GM18519 (cell line): Measurements from ENCODE around the gene SPATA31C2.
"Not testable (repeated sequence)": the region's sequence is repeated elsewhere in the genome, so short reads cannot be mapped to it uniquely, and the experiment has no call there.

ENCODE experiments used
- ATAC-seq: cut with Tn5 transposase; IDR thresholded peaks from one replicate; pipeline ENCODE4 v1.9.1; 2021; ENCODE audit warnings: mild to moderate bottlenecking, moderate library complexity; ENCODE audit not compliant: unreplicated experiment, low FRiP score

SPATA31C2 gene

GRCh38 chr9:88129556-88129955 is 8.7 kb downstream of the SPATA31C2 start:
- not testable (repeated sequence) for ATAC-seq

GRCh38 chr9:88127700-88128300 is 10.5 kb downstream of the SPATA31C2 start:
- ATAC-seq = not testable (repeated sequence)

GRCh38 chr9:88123413-88123812 is 14.9 kb downstream of the SPATA31C2 start:
- ATAC-seq = not testable (repeated sequence)

DNA sequence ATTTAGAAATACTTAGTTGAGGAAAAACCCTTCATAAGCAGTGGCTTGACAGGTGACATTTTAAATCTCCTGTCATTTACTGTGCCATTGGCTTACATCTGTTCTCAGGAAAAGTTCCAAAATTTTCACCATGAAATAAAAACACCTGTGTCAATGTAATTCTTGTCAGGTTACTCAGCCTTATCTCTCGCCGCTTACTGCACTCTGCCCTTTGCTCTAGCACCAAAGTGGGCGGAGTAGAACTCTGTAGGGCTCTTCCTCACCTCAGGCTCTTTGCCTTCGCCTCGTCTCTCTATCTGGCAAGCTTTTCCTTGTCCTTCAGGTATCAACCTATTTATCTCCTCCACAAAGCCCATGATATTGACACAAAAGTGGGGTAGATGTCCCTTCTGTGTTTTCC is 20.2 kb downstream of the SPATA31C2 start:
- ATAC-seq = not testable (repeated sequence)

- not testable (repeated sequence) for ATAC-seq
These were observed 23.2 kb downstream of the SPATA31C2 start for GRCh38 chr9:88114968-88115612.

- not testable (repeated sequence) for ATAC-seq
These were observed 23.9 kb downstream of the SPATA31C2 start for GRCh38 chr9:88114283-88114967.

DNA sequence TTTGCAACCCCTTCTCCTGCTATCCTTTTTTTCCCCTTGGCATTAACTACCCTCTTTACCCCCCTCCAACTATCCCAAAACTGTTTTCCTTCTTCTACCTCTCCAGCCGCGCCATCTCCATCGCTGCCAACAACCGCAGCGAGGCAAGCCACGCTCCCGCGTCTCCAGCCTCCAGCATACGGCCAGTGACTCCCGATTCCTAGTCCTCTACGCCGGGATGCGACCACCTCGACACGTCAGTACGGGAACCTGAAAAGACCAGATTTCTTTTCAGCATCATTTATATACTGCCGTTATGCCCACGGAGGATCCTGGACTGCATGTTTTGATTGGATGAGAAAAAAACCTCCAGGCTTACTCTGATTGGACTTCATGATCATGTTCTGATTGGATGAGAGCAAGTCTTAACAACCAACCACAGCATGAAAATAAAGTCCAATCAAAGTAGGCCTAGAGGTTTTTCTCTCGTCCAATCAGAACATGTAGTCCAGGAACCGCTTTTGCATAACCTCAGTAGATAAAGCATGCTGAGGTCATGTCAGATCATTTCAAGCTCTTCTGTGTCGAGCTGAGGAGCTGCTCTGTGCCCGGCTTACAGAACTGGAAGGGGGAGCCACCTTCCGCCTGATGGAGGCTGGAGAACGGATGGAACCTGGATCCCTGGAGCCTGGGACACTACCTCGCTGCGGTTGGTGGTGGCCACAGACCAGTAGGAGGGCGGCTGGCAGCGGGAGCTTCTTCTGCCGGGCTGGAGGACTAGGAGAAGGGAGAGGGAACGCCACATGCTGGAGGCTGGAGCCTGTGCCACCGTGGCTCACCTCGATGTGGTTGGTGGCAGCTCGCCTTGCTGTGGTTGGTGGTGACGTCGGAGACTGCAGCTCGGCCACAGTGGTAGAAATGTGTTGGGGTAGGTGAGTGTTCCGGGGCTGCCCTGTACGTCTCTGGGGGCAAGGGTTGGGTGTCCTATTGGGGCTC is 24.8 kb downstream of the SPATA31C2 start:
- ATAC-seq = not testable (repeated sequence)

DNA sequence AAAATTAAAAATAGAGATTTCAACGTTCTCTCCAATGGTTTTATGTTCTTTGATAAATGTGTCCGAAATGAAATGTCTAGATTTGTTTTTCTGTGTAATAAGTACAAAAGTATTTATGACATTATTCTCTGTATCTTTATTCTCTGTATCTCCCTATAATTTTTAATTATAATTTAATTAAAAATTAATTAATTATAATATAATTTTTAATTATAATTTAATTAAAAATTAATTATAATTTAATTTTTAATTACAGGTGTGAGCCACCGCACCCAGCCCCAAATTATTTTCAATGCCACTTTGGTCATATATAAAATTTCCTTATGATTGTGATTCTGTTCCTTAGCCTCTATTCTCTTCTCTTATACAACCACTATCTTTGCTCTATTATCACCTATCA is 28.2 kb downstream of the SPATA31C2 start:
- ATAC-seq = no peak

GRCh38 chr9:88108779-88109178 is 29.5 kb downstream of the SPATA31C2 start:
- no peak for ATAC-seq

DNA sequence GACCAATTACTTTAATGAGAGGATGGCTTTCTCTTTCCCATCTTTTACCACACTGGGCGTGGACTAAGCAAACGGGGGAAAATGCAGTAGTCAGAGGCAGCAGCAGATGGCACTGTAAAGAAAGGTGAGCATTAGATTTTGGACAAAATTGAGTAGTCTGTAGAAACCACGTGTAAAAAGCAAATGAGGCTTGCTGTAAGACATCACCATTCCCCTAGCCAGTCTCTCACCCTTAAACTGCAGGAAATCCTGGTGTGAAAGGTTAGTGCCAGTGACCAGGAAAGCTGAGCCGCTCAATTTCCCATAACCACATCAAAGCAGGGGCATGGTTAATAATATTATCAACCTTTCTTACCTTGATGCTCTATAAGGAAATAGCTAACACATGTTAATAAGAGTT is 31.8 kb downstream of the SPATA31C2 start:
- ATAC-seq = no peak

GRCh38 chr9:88092797-88093331 is 45.4 kb downstream of the SPATA31C2 start:
- no peak for ATAC-seq

DNA sequence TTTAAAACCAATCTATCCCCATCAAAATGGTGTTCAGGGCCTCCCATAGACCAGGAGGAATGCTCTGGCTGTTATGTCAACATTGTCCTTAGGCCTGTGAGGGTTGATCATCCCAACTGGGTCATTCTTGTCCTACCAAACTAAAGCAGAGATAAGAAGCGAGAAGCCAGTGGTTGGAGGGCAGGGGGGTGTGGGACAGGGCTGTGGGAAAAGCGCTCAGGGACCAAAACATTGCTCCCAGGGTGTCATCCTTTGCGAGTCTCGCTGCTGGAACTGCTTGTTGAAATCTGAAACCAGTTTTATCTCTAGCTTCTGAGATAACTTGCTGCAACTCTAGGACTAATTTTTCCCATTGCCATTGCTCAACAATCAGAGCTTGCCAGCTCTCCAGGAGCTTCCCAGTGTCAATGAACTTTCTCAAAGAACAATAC is 48.1 kb downstream of the SPATA31C2 start:
- ATAC-seq = no peak

DNA sequence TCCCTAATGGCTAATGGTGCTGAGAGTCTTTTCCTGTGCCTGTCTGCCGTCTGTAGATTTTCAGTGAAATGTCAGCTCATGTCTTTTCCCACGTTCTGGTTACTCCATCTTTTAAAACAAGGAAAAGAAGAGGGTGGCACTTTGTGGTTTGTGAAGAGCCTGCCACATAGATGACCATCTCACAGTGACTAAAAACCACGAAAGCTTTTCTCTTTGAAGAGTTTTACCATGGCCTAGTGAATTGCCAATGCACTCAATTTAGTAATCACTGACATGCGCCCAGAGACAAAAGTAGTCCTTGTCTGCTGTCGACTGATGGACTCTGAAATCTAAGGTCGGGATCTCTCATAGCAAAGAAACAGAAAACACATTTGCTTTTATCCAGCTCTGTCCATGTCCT is 50.4 kb downstream of the SPATA31C2 start:
- no peak for ATAC-seq

DNA sequence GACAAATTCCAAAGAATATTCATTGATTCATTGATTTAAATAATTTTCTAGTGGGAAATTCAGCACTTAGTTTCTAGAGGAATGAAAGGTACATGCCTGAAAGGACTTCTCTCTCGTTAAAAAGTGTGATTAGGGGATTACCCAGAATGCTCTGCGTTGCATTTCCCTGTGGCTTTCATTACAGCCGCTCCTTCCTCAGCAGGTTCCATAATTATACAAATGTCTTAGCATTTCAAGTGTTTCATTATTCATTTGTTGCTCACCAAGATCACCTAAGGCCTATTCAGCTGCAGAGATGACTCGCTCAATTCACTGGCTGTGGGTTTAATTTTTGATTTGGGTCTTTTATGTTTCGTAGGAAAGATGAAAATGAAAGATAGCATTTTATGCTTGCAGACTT is 52.8 kb downstream of the SPATA31C2 start:
- no peak for ATAC-seq

DNA sequence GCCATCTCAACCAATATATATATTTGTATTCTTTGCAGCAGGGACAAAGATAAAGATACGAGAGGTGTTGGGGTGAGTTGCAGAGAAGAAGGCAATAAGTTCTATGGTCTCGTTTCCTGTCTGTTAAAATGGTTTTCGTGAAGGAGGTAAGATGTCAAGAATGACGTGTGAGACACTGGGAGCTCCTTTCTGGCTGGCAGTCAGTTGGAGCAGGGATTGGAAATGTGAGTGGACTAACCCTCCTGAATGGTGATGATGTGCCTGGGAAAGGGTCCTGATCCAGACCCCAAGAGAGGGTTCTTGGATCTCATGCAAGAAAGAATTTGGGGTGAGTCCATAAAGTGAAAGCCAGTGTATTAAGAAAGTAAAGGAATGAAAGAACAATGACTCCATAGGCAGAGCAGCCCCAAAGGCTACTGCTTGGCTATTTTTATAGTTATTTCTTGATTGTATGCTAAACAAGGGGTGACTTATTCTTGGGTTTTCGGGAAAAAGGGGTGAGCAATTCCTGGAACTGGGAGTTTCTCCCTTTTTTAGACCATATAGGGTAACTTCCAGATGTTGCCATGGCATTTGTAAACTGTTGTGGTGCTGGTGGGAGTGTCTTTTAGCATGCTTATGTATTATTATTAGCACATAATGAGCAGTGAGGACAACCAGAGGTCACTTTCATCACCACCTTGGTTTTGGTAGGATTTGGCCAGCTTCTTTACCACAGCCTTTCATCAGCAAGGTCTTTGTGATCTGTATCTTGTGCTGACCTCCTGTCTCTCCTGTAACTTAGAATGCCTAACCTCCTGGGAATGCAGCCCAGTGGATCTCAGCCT is 53.7 kb downstream of the SPATA31C2 start:
- ATAC-seq = no peak
